KOPT-K1 (cell line): Measurements from ENCODE around the gene OR2AJ1.
"Not testable (repeated sequence)": the region's sequence is repeated elsewhere in the genome, so short reads cannot be mapped to it uniquely, and the experiment has no call there.

Source experiments
- H3K27ac ChIP-seq: fragments of 200-600 bp; sonication (generic); 2 replicates; pipeline ENCODE4 v1.5.1; 2016; ENCODE audit warnings: antibody characterized with exemption, mild to moderate bottlenecking, low read depth, low read length; ENCODE audit not compliant: poor library complexity, severe bottlenecking
- H3K36me3 ChIP-seq: fragments of 200-600 bp; sonication (generic); 2 replicates; pipeline ENCODE4 v1.5.1; 2017; ENCODE audit warnings: antibody characterized with exemption, mild to moderate bottlenecking, low read length, moderate library complexity; ENCODE audit not compliant: insufficient read depth
- H3K9me3 ChIP-seq: fragments of 200-600 bp; sonication (generic); 2 replicates; pipeline ENCODE4 v1.5.1; 2017; ENCODE audit warnings: antibody characterized with exemption, low read length, mild to moderate bottlenecking; ENCODE audit not compliant: insufficient read depth, poor library complexity, severe bottlenecking

Gene OR2AJ1

GRCh38 chr1:247935781-247936180 is 11.1 kb downstream of the OR2AJ1 start:
- Histone ChIP-seq H3K27ac (no peak overlapping the region), H3K36me3 (no peaks in the 10 kb centered on the region), H3K9me3 (peaks cover 8% of the 10 kb centered on the region)

- no peak overlapping the region for H3K27ac ChIP-seq
- H3K9me3 ChIP-seq: peaks cover 8% of the 10 kb centered on the region
- no peaks in the 10 kb centered on the region for H3K36me3 ChIP-seq
These were observed 11.7 kb downstream of the OR2AJ1 start for GRCh38 chr1:247936415-247936814.

GRCh38 chr1:247936965-247937734 is 12.5 kb downstream of the OR2AJ1 start:
- H3K36me3 ChIP-seq, H3K9me3 ChIP-seq, H3K27ac ChIP-seq: not testable (repeated sequence)

GRCh38 chr1:247942624-247943023 is 17.9 kb downstream of the OR2AJ1 start:
- Histone ChIP-seq H3K9me3 (no peaks in the 10 kb centered on the region), H3K27ac (no peak overlapping the region), H3K36me3 (no peaks in the 10 kb centered on the region)

- H3K36me3 ChIP-seq: no peaks in the 10 kb centered on the region
- no peaks in the 10 kb centered on the region for H3K9me3 ChIP-seq
- no peak within 1 kb of the TSS for H3K27ac ChIP-seq
These were observed 23.9 kb downstream of the OR2AJ1 start, which contains the start of gene OR2L8 for GRCh38 chr1:247948558-247948957. TSS of gene OR2L8 (plus strand) at chr1:247948858. CDS start at chr1:247948858, 0 bp downstream.

GRCh38 chr1:247953408-247953807 is 28.7 kb downstream of the OR2AJ1 start:
- Histone ChIP-seq H3K9me3 (no peaks in the 10 kb centered on the region), H3K36me3 (no peaks in the 10 kb centered on the region)

GRCh38 chr1:247961791-247962190 is 37.1 kb downstream of the OR2AJ1 start:
- H3K9me3 ChIP-seq: no peaks in the 10 kb centered on the region
- H3K27ac ChIP-seq: no peak overlapping the region
- no peaks in the 10 kb centered on the region for H3K36me3 ChIP-seq

More at GRCh38 chr1:247953408-247953807, 28.7 kb downstream of the OR2AJ1 start:
- no peak overlapping the region for H3K27ac ChIP-seq

GRCh38 chr1:247962911-247963588 is 38.4 kb downstream of the OR2AJ1 start:
- no peaks in the 10 kb centered on the region for H3K36me3 ChIP-seq
- no peaks in the 10 kb centered on the region for H3K9me3 ChIP-seq
- H3K27ac ChIP-seq: no peak overlapping the region

- Histone ChIP-seq H3K27ac (no peak within 1 kb of the TSS), H3K9me3 (no peaks in the 10 kb centered on the region), H3K36me3 (no peaks in the 10 kb centered on the region)
These were observed 40.2 kb downstream of the OR2AJ1 start, which contains the start of gene OR2AK2 for GRCh38 chr1:247964933-247965332. TSS of gene OR2AK2 (plus strand) at chr1:247965233. CDS start at chr1:247965377, 144 bp downstream.

- H3K36me3 ChIP-seq: no peaks in the 10 kb centered on the region
- H3K27ac ChIP-seq: no peak overlapping the region
- H3K9me3 ChIP-seq: no peaks in the 10 kb centered on the region
These were observed 42.0 kb downstream of the OR2AJ1 start for GRCh38 chr1:247966532-247967204.
